ENCODE results near the gene RAE1.
"Not testable (repeated sequence)": the region's sequence is repeated elsewhere in the genome, so short reads cannot be mapped to it uniquely, and the experiment has no call there.

RAE1 gene

GRCh38 chr20:57326667-57327455 lies 24.2 kb upstream of the RAE1 start:
- DNase-seq = no peak

- no peak for DNase-seq
These were observed 23.2 kb upstream of the RAE1 start for GRCh38 chr20:57327820-57328219.

- DNase-seq = no peak
These were observed 21.3 kb upstream of the RAE1 start, which contains the start of gene SPO11 for GRCh38 chr20:57329608-57330221. Gene SPO11, plus strand, starts transcription at chr20:57329803. Its CDS starts 65 bp downstream, at chr20:57329868.

GRCh38 chr20:57330998-57331397 lies 20.1 kb upstream of the RAE1 start:
- no peak for DNase-seq

- no peak for DNase-seq
These were observed 18.7 kb upstream of the RAE1 start for GRCh38 chr20:57332105-57333089.

- DNase-seq = no peak
These were observed 15.7 kb upstream of the RAE1 start for GRCh38 chr20:57335392-57335791.

- DNase-seq = no peak
These were observed 9.4 kb upstream of the RAE1 start for GRCh38 chr20:57341663-57342062.

GRCh38 chr20:57342829-57343228 lies 8.2 kb upstream of the RAE1 start:
- no peak for DNase-seq

- DNase-seq = peak; percentile 62
These were observed 4.6 kb upstream of the RAE1 start for GRCh38 chr20:57346477-57346876.

GRCh38 chr20:57347393-57347792 lies 3.7 kb upstream of the RAE1 start:
- no peak for DNase-seq

GRCh38 chr20:57348200-57348921 lies 2.7 kb upstream of the RAE1 start:
- DNase-seq = not testable (repeated sequence)

GRCh38 chr20:57348922-57349574 lies 2.0 kb upstream of the RAE1 start:
- peak; percentile 18 for DNase-seq

GRCh38 chr20:57350081-57350710 lies 859 bp upstream of the RAE1 start:
- no peak for DNase-seq

- DNase-seq = not testable (repeated sequence)
These were observed 371 bp upstream of the RAE1 start for GRCh38 chr20:57350726-57351041.

GRCh38 chr20:57352305-57352704 lies 1.2 kb downstream of the RAE1 start:
- no peak for DNase-seq

GRCh38 chr20:57353351-57353750 lies 2.3 kb downstream of the RAE1 start:
- DNase-seq = no peak

GRCh38 chr20:57361517-57361916 lies 10.5 kb downstream of the RAE1 start:
- no peak for DNase-seq

- no peak for DNase-seq
These were observed 13.4 kb downstream of the RAE1 start for GRCh38 chr20:57364451-57364850.

- DNase-seq = no peak
These were observed 18.5 kb downstream of the RAE1 start for GRCh38 chr20:57369596-57369995.

- DNase-seq = no peak
These were observed 19.3 kb downstream of the RAE1 start for GRCh38 chr20:57370316-57370715.

GRCh38 chr20:57371363-57371762 lies 20.3 kb downstream of the RAE1 start:
- DNase-seq = no peak

- DNase-seq = no peak
These were observed 21.1 kb downstream of the RAE1 start for GRCh38 chr20:57372157-57372556.

Data from CD4-positive, alpha-beta T cell treated with Interleukin-12 subunit alpha and Interleukin-12 subunit beta, for 1 hour (primary cell).